Mucosa of gallbladder (tissue), 1 donor: ENCODE measurements around the gene TSPO. TPM values are rescaled to one million over a fixed set of nuclear protein-coding genes. Genes with fewer than 3 reads are reported as not detected.

Experiments used
- total RNA-seq: library from RNA; stranded (reverse); gene quantifications from one replicate; pipeline ENCODE4 v1.2.1, GENCODE V29; 2021
- donor health status: DM: no; HTN: no; CAD: no.

TSPO gene
- total RNA-seq, 1 donor from 2014 or later, result 322 TPM

Other genes starting within 250 kb of the TSPO start
- 182 TPM for gene PACSIN2, start 136.4 kb upstream of the TSPO start, total RNA-seq
- gene TTLL1, start 62.2 kb upstream of the TSPO start, total RNA-seq, result 5.9 TPM
- gene BIK, start 40.8 kb upstream of the TSPO start, total RNA-seq, result 19.0 TPM
- 29.3 TPM for gene MCAT, start 8.2 kb upstream of the TSPO start, total RNA-seq
- gene TTLL12, start 35.6 kb downstream of the TSPO start, total RNA-seq, result 105 TPM
- gene SCUBE1, start 191.8 kb downstream of the TSPO start, total RNA-seq, result 1.7 TPM